GM23338 (cell line): Measurements from ENCODE around the gene TRPM3. TPM values are rescaled to one million over a fixed set of nuclear protein-coding genes. Genes with fewer than 3 reads are reported as not detected.

ENCODE experiments used
- ATAC-seq: fragments of 200-7000 bp; cut with Tn5 transposase; 3 replicates; pipeline ENCODE4 v1.9.1; 2020
- DNase-seq: peaks from one replicate; pipeline ENCODE4 v3.0.0-alpha.2; 2015; ENCODE audit warnings: low spot score
- H2AFZ ChIP-seq: fragments of 200-600 bp; sonication (generic); 2 replicates; pipeline ENCODE4 v1.8.0; 2016; ENCODE audit warnings: antibody characterized with exemption, mild to moderate bottlenecking, moderate library complexity
- H3F3A ChIP-seq: fragments of 200-600 bp; sonication (generic); replicated peaks from 2 replicates; pipeline ENCODE4 v1.8.0; 2017; ENCODE audit warnings: antibody characterized with exemption, mixed run types, low read depth
- H3K27ac ChIP-seq: fragments of 200-600 bp; sonication (generic); 2 replicates; pipeline ENCODE4 v1.6.1; 2016; ENCODE audit warnings: low read depth
- H3K27me3 ChIP-seq: fragments of 200-600 bp; sonication (generic); 2 replicates; pipeline ENCODE4 v1.8.0; 2016; ENCODE audit warnings: mild to moderate bottlenecking, mixed run types, moderate library complexity; ENCODE audit not compliant: insufficient read depth
- H3K36me3 ChIP-seq: fragments of 200-600 bp; sonication (generic); 2 replicates; pipeline ENCODE4 v1.8.0; 2016; ENCODE audit warnings: mild to moderate bottlenecking; ENCODE audit not compliant: insufficient read depth
- H3K4me1 ChIP-seq: fragments of 200-600 bp; sonication (generic); 2 replicates; pipeline ENCODE4 v1.8.0; 2016; ENCODE audit warnings: mild to moderate bottlenecking, moderate library complexity; ENCODE audit not compliant: insufficient read depth
- H3K4me2 ChIP-seq: fragments of 200-600 bp; sonication (generic); 2 replicates; pipeline ENCODE4 v1.7.1; 2017; ENCODE audit warnings: mixed run types
- H3K4me3 ChIP-seq: fragments of 200-600 bp; sonication (generic); 2 replicates; pipeline ENCODE4 v1.6.1; 2016; ENCODE audit warnings: mixed run types
- H3K79me2 ChIP-seq: fragments of 200-600 bp; sonication (generic); replicated peaks from 2 replicates; pipeline ENCODE4 v1.8.0; 2017; ENCODE audit warnings: mild to moderate bottlenecking; ENCODE audit not compliant: insufficient read depth
- H3K9me2 ChIP-seq: fragments of 200-600 bp; sonication (generic); 2 replicates; pipeline ENCODE4 v1.8.0; 2017; ENCODE audit not compliant: insufficient read depth
- H4K20me1 ChIP-seq: fragments of 200-600 bp; sonication (generic); replicated peaks from 2 replicates; pipeline ENCODE4 v1.8.0; 2017; ENCODE audit warnings: mild to moderate bottlenecking; ENCODE audit not compliant: insufficient read depth
- H3K27ac Mint-ChIP-seq: 2 replicates; pipeline ENCODE4 v1.8.0; 2020; ENCODE audit warnings: inconsistent platforms, mild to moderate bottlenecking, moderate library complexity, mixed read lengths
- H3K27me3 Mint-ChIP-seq: 3 replicates; pipeline ENCODE4 v1.8.0; 2022; ENCODE audit warnings: low read depth, mild to moderate bottlenecking, moderate library complexity, mixed read lengths, inconsistent platforms; ENCODE audit not compliant: insufficient read depth, poor library complexity
- H3K36me3 Mint-ChIP-seq: 3 replicates; pipeline ENCODE4 v1.8.0; 2021; ENCODE audit warnings: low read depth, mild to moderate bottlenecking, inconsistent platforms, moderate library complexity, mixed read lengths
- H3K4me1 Mint-ChIP-seq: 3 replicates; pipeline ENCODE4 v1.8.0; 2020; ENCODE audit warnings: mild to moderate bottlenecking, inconsistent platforms, mixed read lengths
- H3K4me3 Mint-ChIP-seq: 3 replicates; pipeline ENCODE4 v1.8.0; 2021; ENCODE audit warnings: moderate library complexity, mild to moderate bottlenecking, inconsistent platforms, mixed read lengths
- H3K9me3 Mint-ChIP-seq: 3 replicates; pipeline ENCODE4 v1.8.0; 2020; ENCODE audit warnings: moderate library complexity, mild to moderate bottlenecking, inconsistent platforms, mixed read lengths
- CREB1 ChIP-seq: fragments of 250-450 bp; sonication (Bioruptor Pico); IDR thresholded peaks from 2 replicates; pipeline ENCODE4 v1.5.0; 2020; ENCODE audit warnings: low read depth, mild to moderate bottlenecking, moderate library complexity
- EZH2 ChIP-seq: fragments of 200-600 bp; sonication (generic); IDR thresholded peaks from one replicate; pipeline ENCODE4 v1.8.0; 2017; ENCODE audit warnings: antibody characterized with exemption, mild to moderate bottlenecking, low read depth; ENCODE audit not compliant: unreplicated experiment
- EZH2phosphoT487 ChIP-seq: fragments of 200-600 bp; sonication (generic); IDR thresholded peaks from one replicate; pipeline ENCODE4 v1.8.1; 2018; ENCODE audit warnings: antibody characterized with exemption; ENCODE audit not compliant: unreplicated experiment
- NANOG ChIP-seq: IDR thresholded peaks from 2 replicates; pipeline ENCODE4 v1.6.1; 2016; ENCODE audit warnings: antibody characterized with exemption, borderline replicate concordance
- POLR2AphosphoS5 ChIP-seq: IDR thresholded peaks from 2 replicates; pipeline ENCODE4 v1.6.1; 2016; ENCODE audit warnings: antibody characterized with exemption, low read depth
- ZNF114 ChIP-seq: fragments of 250-450 bp; sonication (Bioruptor Pico); IDR thresholded peaks from 2 replicates; pipeline ENCODE4 v1.5.0; 2020; ENCODE audit warnings: mild to moderate bottlenecking, moderate library complexity
- polyA plus RNA-seq: library from polyadenylated mRNA; unstranded; fragments of >200 nt; fragmentation: Nextera tagmentation; extraction: Ambion mirVana; gene quantifications from 2 replicates; pipeline ENCODE4 v1.2.1, GENCODE V29; 2016
- total RNA-seq: library from RNA; depleted of rRNA; stranded (reverse); fragments of >200 nt; shearing (Covaris generic); gene quantifications from 2 replicates; pipeline ENCODE4 v1.2.3, GENCODE V29; 2014
- TF ChIP-seq, protein P1 (sequence below), 2 experiments: fragments of 200-600 bp in 1 of 2; sonication (generic) in 1 of 2; conservative IDR thresholded peaks; 2 replicates each; pipeline versions ENCODE4 v1.5.1 to v1.6.1; 2016 to 2017; ENCODE audit warnings: antibody characterized with exemption in 2 of 2, low read depth in 2 of 2, mild to moderate bottlenecking in 2 of 2, moderate library complexity in 1 of 2
- TF ChIP-seq, protein P2 (sequence below): IDR thresholded peaks from one replicate; pipeline ENCODE4 v1.6.1; 2018; ENCODE audit warnings: antibody characterized with exemption; ENCODE audit not compliant: unreplicated experiment
- TF ChIP-seq, protein P3 (sequence below): fragments of 250-450 bp; sonication (Bioruptor Pico); IDR thresholded peaks from 2 replicates; pipeline ENCODE4 v1.5.0; 2020; ENCODE audit warnings: mild to moderate bottlenecking, moderate library complexity
- TF ChIP-seq, protein P4 (sequence below): IDR thresholded peaks from 2 replicates; pipeline ENCODE4 v1.6.1; 2016; ENCODE audit warnings: antibody characterized with exemption

TRPM3 gene
- total and polyA plus RNA-seq, 2 experiments from 2014 or later, result 2.8 to 8.2 TPM

DNA sequence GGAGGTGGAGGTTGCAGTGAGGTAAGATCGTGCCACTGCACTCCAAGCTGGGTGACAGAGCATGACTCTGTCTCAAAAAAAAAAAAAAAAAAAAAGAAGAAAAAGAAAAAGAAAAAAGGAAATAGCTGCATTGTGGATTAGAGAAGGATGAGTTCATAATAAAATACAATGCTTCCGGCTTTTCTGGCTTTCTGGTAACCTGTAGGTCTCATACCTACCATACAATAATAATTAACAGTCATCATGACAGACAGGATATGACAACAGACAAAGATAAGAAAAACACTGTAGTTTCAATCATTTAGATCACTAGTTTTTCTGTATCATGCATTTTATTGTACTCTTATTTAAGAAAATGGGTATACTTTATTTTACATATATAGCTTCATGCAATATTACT is 40.7 kb upstream of the TRPM3 start (continued):
- TF ChIP-seq, protein P1, sequence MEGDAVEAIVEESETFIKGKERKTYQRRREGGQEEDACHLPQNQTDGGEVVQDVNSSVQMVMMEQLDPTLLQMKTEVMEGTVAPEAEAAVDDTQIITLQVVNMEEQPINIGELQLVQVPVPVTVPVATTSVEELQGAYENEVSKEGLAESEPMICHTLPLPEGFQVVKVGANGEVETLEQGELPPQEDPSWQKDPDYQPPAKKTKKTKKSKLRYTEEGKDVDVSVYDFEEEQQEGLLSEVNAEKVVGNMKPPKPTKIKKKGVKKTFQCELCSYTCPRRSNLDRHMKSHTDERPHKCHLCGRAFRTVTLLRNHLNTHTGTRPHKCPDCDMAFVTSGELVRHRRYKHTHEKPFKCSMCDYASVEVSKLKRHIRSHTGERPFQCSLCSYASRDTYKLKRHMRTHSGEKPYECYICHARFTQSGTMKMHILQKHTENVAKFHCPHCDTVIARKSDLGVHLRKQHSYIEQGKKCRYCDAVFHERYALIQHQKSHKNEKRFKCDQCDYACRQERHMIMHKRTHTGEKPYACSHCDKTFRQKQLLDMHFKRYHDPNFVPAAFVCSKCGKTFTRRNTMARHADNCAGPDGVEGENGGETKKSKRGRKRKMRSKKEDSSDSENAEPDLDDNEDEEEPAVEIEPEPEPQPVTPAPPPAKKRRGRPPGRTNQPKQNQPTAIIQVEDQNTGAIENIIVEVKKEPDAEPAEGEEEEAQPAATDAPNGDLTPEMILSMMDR (conservative IDR thresholded peaks at IDR 0.05; ENCODE audit: low read depth in 2 of 2), result no peak
- TF ChIP-seq ZNF114, result no peak

DNA sequence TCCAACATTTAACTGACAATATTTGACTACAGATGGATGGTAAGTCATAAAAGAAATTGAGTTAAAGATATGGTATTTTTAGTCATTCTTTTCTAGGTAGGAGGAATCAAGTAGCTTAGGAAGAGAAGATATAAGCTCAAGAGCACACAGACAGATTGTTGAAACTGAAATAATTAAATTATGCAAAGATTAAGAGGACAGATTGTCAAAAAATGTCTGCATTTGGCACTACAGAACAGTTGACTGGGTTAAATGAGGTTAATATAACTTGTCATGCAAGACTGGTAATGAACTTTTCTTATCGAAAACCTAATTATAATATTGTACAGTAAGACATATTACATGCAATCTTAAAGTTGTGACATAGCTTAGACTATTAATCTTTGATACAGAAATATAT is 36.3 kb upstream of the TRPM3 start:
- no peaks in the 10 kb centered on the region for H3K4me1 Mint-ChIP-seq
- H3K79me2 ChIP-seq, result no peaks in the 10 kb centered on the region
- no peaks in the 10 kb centered on the region for H3K4me1 ChIP-seq
- no peaks in the 10 kb centered on the region for H3K27me3 Mint-ChIP-seq
- H2AFZ ChIP-seq, result no peak overlapping the region
- no peaks in the 10 kb centered on the region for H3K27me3 ChIP-seq
- no peak overlapping the region for H3K27ac ChIP-seq
- H3K9me2 ChIP-seq, result 0 out of 2 replicates have a peak, but pooled peaks cover 3% of the 10 kb centered on the region
- H4K20me1 ChIP-seq, result no peaks in the 10 kb centered on the region
- H3K9me3 Mint-ChIP-seq, result no peaks in the 10 kb centered on the region
- no peak overlapping the region for H3K4me2 ChIP-seq
- no peak overlapping the region for H3K4me3 ChIP-seq
- no peak overlapping the region for H3K27ac Mint-ChIP-seq
- H3F3A ChIP-seq, result no peaks in the 10 kb centered on the region
- DNase-seq (no peak), ATAC-seq (no peak)
- no peaks in the 10 kb centered on the region for H3K36me3 ChIP-seq
- H3K4me3 Mint-ChIP-seq, result no peak overlapping the region
- no peaks in the 10 kb centered on the region for H3K36me3 Mint-ChIP-seq
- no peak for TF ChIP-seq ZNF114
- TF ChIP-seq, protein P2, sequence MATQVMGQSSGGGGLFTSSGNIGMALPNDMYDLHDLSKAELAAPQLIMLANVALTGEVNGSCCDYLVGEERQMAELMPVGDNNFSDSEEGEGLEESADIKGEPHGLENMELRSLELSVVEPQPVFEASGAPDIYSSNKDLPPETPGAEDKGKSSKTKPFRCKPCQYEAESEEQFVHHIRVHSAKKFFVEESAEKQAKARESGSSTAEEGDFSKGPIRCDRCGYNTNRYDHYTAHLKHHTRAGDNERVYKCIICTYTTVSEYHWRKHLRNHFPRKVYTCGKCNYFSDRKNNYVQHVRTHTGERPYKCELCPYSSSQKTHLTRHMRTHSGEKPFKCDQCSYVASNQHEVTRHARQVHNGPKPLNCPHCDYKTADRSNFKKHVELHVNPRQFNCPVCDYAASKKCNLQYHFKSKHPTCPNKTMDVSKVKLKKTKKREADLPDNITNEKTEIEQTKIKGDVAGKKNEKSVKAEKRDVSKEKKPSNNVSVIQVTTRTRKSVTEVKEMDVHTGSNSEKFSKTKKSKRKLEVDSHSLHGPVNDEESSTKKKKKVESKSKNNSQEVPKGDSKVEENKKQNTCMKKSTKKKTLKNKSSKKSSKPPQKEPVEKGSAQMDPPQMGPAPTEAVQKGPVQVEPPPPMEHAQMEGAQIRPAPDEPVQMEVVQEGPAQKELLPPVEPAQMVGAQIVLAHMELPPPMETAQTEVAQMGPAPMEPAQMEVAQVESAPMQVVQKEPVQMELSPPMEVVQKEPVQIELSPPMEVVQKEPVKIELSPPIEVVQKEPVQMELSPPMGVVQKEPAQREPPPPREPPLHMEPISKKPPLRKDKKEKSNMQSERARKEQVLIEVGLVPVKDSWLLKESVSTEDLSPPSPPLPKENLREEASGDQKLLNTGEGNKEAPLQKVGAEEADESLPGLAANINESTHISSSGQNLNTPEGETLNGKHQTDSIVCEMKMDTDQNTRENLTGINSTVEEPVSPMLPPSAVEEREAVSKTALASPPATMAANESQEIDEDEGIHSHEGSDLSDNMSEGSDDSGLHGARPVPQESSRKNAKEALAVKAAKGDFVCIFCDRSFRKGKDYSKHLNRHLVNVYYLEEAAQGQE, result no peak
- TF ChIP-seq CREB1 (CRISPR knock-in tag), result no peak
- TF ChIP-seq, protein P3, sequence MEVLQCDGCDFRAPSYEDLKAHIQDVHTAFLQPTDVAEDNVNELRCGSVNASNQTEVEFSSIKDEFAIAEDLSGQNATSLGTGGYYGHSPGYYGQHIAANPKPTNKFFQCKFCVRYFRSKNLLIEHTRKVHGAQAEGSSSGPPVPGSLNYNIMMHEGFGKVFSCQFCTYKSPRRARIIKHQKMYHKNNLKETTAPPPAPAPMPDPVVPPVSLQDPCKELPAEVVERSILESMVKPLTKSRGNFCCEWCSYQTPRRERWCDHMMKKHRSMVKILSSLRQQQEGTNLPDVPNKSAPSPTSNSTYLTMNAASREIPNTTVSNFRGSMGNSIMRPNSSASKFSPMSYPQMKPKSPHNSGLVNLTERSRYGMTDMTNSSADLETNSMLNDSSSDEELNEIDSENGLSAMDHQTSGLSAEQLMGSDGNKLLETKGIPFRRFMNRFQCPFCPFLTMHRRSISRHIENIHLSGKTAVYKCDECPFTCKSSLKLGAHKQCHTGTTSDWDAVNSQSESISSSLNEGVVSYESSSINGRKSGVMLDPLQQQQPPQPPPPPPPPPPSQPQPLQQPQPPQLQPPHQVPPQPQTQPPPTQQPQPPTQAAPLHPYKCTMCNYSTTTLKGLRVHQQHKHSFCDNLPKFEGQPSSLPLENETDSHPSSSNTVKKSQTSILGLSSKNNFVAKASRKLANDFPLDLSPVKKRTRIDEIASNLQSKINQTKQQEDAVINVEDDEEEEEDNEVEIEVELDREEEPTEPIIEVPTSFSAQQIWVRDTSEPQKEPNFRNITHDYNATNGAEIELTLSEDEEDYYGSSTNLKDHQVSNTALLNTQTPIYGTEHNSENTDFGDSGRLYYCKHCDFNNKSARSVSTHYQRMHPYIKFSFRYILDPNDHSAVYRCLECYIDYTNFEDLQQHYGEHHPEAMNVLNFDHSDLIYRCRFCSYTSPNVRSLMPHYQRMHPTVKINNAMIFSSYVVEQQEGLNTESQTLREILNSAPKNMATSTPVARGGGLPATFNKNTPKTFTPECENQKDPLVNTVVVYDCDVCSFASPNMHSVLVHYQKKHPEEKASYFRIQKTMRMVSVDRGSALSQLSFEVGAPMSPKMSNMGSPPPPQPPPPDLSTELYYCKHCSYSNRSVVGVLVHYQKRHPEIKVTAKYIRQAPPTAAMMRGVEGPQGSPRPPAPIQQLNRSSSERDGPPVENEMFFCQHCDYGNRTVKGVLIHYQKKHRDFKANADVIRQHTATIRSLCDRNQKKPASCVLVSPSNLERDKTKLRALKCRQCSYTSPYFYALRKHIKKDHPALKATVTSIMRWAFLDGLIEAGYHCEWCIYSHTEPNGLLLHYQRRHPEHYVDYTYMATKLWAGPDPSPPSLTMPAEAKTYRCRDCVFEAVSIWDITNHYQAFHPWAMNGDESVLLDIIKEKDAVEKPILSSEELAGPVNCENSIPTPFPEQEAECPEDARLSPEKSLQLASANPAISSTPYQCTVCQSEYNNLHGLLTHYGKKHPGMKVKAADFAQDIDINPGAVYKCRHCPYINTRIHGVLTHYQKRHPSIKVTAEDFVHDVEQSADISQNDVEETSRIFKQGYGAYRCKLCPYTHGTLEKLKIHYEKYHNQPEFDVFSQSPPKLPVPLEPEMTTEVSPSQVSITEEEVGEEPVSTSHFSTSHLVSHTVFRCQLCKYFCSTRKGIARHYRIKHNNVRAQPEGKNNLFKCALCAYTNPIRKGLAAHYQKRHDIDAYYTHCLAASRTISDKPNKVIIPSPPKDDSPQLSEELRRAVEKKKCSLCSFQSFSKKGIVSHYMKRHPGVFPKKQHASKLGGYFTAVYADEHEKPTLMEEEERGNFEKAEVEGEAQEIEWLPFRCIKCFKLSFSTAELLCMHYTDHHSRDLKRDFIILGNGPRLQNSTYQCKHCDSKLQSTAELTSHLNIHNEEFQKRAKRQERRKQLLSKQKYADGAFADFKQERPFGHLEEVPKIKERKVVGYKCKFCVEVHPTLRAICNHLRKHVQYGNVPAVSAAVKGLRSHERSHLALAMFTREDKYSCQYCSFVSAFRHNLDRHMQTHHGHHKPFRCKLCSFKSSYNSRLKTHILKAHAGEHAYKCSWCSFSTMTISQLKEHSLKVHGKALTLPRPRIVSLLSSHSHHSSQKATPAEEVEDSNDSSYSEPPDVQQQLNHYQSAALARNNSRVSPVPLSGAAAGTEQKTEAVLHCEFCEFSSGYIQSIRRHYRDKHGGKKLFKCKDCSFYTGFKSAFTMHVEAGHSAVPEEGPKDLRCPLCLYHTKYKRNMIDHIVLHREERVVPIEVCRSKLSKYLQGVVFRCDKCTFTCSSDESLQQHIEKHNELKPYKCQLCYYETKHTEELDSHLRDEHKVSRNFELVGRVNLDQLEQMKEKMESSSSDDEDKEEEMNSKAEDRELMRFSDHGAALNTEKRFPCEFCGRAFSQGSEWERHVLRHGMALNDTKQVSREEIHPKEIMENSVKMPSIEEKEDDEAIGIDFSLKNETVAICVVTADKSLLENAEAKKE, result no peak
- no peak for TF ChIP-seq EZH2phosphoT487
- TF ChIP-seq EZH2, result no peak
- TF ChIP-seq, protein P1 (conservative IDR thresholded peaks at IDR 0.05; ENCODE audit: low read depth in 2 of 2), result no peak
- TF ChIP-seq NANOG, result no peak
- no peak for TF ChIP-seq POLR2AphosphoS5
- TF ChIP-seq, protein P4, sequence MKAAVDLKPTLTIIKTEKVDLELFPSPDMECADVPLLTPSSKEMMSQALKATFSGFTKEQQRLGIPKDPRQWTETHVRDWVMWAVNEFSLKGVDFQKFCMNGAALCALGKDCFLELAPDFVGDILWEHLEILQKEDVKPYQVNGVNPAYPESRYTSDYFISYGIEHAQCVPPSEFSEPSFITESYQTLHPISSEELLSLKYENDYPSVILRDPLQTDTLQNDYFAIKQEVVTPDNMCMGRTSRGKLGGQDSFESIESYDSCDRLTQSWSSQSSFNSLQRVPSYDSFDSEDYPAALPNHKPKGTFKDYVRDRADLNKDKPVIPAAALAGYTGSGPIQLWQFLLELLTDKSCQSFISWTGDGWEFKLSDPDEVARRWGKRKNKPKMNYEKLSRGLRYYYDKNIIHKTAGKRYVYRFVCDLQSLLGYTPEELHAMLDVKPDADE, result no peak
